ENCODE results near the gene KCTD16.

Gene KCTD16

GRCh38 chr5:144295284-144295683 is 124.6 kb downstream of the KCTD16 start:
- no peak for DNase-seq

- no peak for DNase-seq
Observed at GRCh38 chr5:144297081-144297480, 126.4 kb downstream of the KCTD16 start.

- no peak for DNase-seq
Observed at GRCh38 chr5:144298658-144299057, 128.0 kb downstream of the KCTD16 start.

GRCh38 chr5:144304688-144305087 is 134.0 kb downstream of the KCTD16 start:
- DNase-seq: no peak

- no peak for DNase-seq
Observed at GRCh38 chr5:144307736-144308135, 137.1 kb downstream of the KCTD16 start.

GRCh38 chr5:144308174-144308573 is 137.5 kb downstream of the KCTD16 start:
- DNase-seq: no peak

- no peak for DNase-seq
Observed at GRCh38 chr5:144308906-144309670, 138.4 kb downstream of the KCTD16 start.

GRCh38 chr5:144310621-144311020 is 139.9 kb downstream of the KCTD16 start:
- no peak for DNase-seq

GRCh38 chr5:144313147-144313726 is 142.6 kb downstream of the KCTD16 start:
- no peak for DNase-seq

GRCh38 chr5:144315026-144315425 is 144.4 kb downstream of the KCTD16 start:
- no peak for DNase-seq

- DNase-seq: no peak
Observed at GRCh38 chr5:144315994-144316634, 145.4 kb downstream of the KCTD16 start.

- no peak for DNase-seq
Observed at GRCh38 chr5:144318011-144318410, 147.3 kb downstream of the KCTD16 start.

- DNase-seq: no peak
Observed at GRCh38 chr5:144318460-144318859, 147.8 kb downstream of the KCTD16 start.

GRCh38 chr5:144323181-144323580 is 152.5 kb downstream of the KCTD16 start:
- DNase-seq: no peak

GRCh38 chr5:144325532-144325931 is 154.9 kb downstream of the KCTD16 start:
- DNase-seq: no peak

- DNase-seq: no peak
Observed at GRCh38 chr5:144328494-144328893, 157.8 kb downstream of the KCTD16 start.

- no peak for DNase-seq
Observed at GRCh38 chr5:144328980-144329379, 158.3 kb downstream of the KCTD16 start.

- no peak for DNase-seq
Observed at GRCh38 chr5:144329681-144330080, 159.0 kb downstream of the KCTD16 start.

- no peak for DNase-seq
Observed at GRCh38 chr5:144331361-144331760, 160.7 kb downstream of the KCTD16 start.

- DNase-seq: no peak
Observed at GRCh38 chr5:144332265-144332664, 161.6 kb downstream of the KCTD16 start.

- DNase-seq: no peak
Observed at GRCh38 chr5:144333336-144333920, 162.8 kb downstream of the KCTD16 start.

- DNase-seq: no peak
Observed at GRCh38 chr5:144335561-144335960, 164.9 kb downstream of the KCTD16 start.

- no peak for DNase-seq
Observed at GRCh38 chr5:144336191-144336961, 165.7 kb downstream of the KCTD16 start.

All from stimulated activated CD4-positive, alpha-beta T cell treated with anti-CD3 and anti-CD28 coated beads, Interleukin-1b, Interleukin-23, amount 100 ng/mL, for 48 hours (primary cell).